ENCODE data around the gene C20orf96.
A peak's percentile ranks its signal among the peaks of the same experiment; 100 is the strongest.

DNA sequence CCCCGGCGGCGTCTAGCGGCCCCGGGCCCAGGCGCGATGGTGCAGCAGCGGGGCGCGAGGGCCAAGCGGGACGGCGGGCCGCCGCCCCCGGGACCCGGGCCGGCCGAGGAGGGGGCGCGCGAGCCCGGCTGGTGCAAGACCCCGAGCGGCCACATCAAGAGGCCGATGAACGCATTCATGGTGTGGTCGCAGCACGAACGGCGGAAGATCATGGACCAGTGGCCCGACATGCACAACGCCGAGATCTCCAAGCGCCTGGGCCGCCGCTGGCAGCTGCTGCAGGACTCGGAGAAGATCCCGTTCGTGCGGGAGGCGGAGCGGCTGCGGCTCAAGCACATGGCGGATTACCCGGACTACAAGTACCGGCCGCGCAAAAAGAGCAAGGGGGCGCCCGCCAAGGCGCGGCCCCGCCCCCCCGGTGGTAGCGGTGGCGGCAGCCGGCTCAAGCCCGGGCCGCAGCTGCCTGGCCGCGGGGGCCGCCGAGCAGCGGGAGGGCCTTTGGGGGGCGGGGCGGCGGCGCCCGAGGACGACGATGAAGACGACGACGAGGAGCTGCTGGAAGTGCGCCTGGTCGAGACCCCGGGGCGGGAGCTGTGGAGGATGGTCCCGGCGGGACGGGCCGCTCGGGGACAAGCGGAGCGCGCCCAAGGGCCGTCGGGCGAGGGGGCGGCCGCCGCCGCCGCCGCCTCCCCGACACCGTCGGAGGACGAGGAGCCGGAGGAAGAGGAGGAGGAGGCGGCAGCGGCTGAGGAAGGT is 35.5 kb upstream of the C20orf96 start:
- no peak for TF ChIP-seq POLR2A (IDR thresholded peaks at IDR 0.05)
- TF ChIP-seq CTCF (IDR thresholded peaks at IDR 0.05), result peak in 1 of 3 donors; percentile 14

All from ovary (tissue), 3 donors.